HepG2 (cell line): ENCODE results near the gene NTM. TPM values are rescaled to one million over a fixed set of nuclear protein-coding genes. Genes with fewer than 3 reads are reported as not detected.

Experiments
- ATAC-seq: fragments of 200-7000 bp; cut with Tn5 transposase; 3 replicates; pipeline ENCODE4 v1.9.1; 2020; ENCODE audit warnings: mild to moderate bottlenecking, moderate library complexity
- BruUV-seq: library from RNA; stranded (reverse); fragments of 400-500 nt; replicated peaks from 2 replicates; lab custom pipeline; 2021; lab: Mats Ljungman, UMichigan
- CTCF ChIA-PET: fragments of 300-600 bp; formaldehyde crosslinking; extraction: SDS; loops from one replicate; lab custom pipeline; 2021; ENCODE audit warnings: low total read pairs, inconsistent platforms, low intra/inter-chr PET ratio; lab: Yijun Ruan, JAX
- POLR2A ChIA-PET: fragments of 350-600 bp; sonication (Branson Sonifier 250); formaldehyde crosslinking; loops from one replicate; lab custom pipeline; 2020; ENCODE audit warnings: antibody characterized with exemption, inconsistent platforms; lab: Yijun Ruan, JAX
- DNase-seq: peaks from one replicate; pipeline ENCODE4 v3.0.0-alpha.2; 2015; ENCODE audit warnings: low spot score
- FAIRE-seq: peaks from 3 replicates; lab custom pipeline; 2011; peaks lifted over from hg19 to GRCh38; lab: Jason Lieb, UNC
- H2AFZ ChIP-seq: one replicate; pipeline ENCODE4 v1.6.1; 2011; ENCODE audit warnings: low read length, inconsistent platforms
- H3K27ac ChIP-seq: fragments of 300-600 bp; 3 replicates; pipeline ENCODE4 v1.8.0; 2011; ENCODE audit warnings: mixed run types, mild to moderate bottlenecking, mixed read lengths, low read length, inconsistent platforms; ENCODE audit not compliant: insufficient read depth; ENCODE audit errors: extremely low read length
- H3K27me3 ChIP-seq, 2 experiments: fragments of 200-600 bp in 1 of 2; 2 replicates in 1 of 2; 3 replicates in 1 of 2; pipeline versions ENCODE4 v1.6.0 to v1.8.0; 2011; ENCODE audit warnings: low read length in 2 of 2, mild to moderate bottlenecking in 2 of 2, moderate library complexity in 2 of 2, inconsistent platforms in 1 of 2; ENCODE audit not compliant: insufficient read depth in 2 of 2, control insufficient read depth in 1 of 2
- H3K36me3 ChIP-seq, 2 experiments: fragments of 200-600 bp in 1 of 2; replicated peaks in 1 of 2; 2 replicates in 1 of 2; 3 replicates in 1 of 2; pipeline versions ENCODE4 v1.5.1 to v1.8.0; 2011; ENCODE audit warnings: low read length in 2 of 2, inconsistent platforms in 1 of 2; ENCODE audit not compliant: insufficient read depth in 2 of 2, control insufficient read depth in 1 of 2
- H3K4me1 ChIP-seq: 2 replicates; pipeline ENCODE4 v1.5.1; 2012; ENCODE audit warnings: low read length, inconsistent platforms; ENCODE audit not compliant: insufficient read depth
- H3K4me2 ChIP-seq: 2 replicates; pipeline ENCODE4 v1.6.0; 2011; ENCODE audit warnings: low read depth, low read length, inconsistent platforms
- H3K4me3 ChIP-seq, 3 experiments: fragments of 200-600 bp in 1 of 3; sonication (generic), shearing (Covaris generic) in 1 of 3; replicated peaks in 1 of 3; 2 replicates each; pipeline ENCODE4 v1.5.1; 2011 to 2016; ENCODE audit warnings: low read length in 3 of 3, inconsistent platforms in 2 of 3, low read depth in 2 of 3, mild to moderate bottlenecking in 2 of 3, control low read depth in 1 of 3, mixed read lengths in 1 of 3; ENCODE audit not compliant: insufficient read depth in 1 of 3
- H3K79me2 ChIP-seq: one replicate; pipeline ENCODE4 v1.6.1; 2011; ENCODE audit warnings: low read length, inconsistent platforms; ENCODE audit not compliant: insufficient read depth
- H3K9ac ChIP-seq: 2 replicates; pipeline ENCODE4 v1.6.0; 2011; ENCODE audit warnings: mild to moderate bottlenecking, low read depth, low read length, inconsistent platforms; ENCODE audit not compliant: insufficient read depth
- H3K9me3 ChIP-seq: 2 replicates; pipeline ENCODE4 v1.5.1; 2012; ENCODE audit warnings: mild to moderate bottlenecking, low read length
- H4K20me1 ChIP-seq: 2 replicates; pipeline ENCODE4 v1.6.0; 2011; ENCODE audit warnings: inconsistent platforms, mild to moderate bottlenecking, low read length, moderate library complexity; ENCODE audit not compliant: insufficient read depth
- CCAR2 ChIP-seq: fragments of 200-400 bp; formaldehyde crosslinking; optimal IDR thresholded peaks from 2 replicates; pipeline ENCODE3; 2018; ENCODE audit warnings: low read depth, mild to moderate bottlenecking, low read length, moderate library complexity
- CHD4 ChIP-seq: fragments of 200-600 bp; sonication (generic); IDR thresholded peaks from 2 replicates; pipeline ENCODE4 v1.7.0; 2017; ENCODE audit warnings: mild to moderate bottlenecking, low read length, borderline replicate concordance
- HES4 ChIP-seq: sonication (generic); formaldehyde crosslinking; IDR thresholded peaks from 2 replicates; pipeline ENCODE4 v1.9.0; 2021; ENCODE audit warnings: mild to moderate bottlenecking, missing genetic modification reagents, borderline replicate concordance
- SMC3 ChIP-seq: IDR thresholded peaks from 2 replicates; pipeline ENCODE4 v1.6.1; 2011; ENCODE audit warnings: low read length, improper control_type of control experiment
- SRSF9 ChIP-seq: fragments of 200-400 bp; formaldehyde crosslinking; IDR thresholded peaks from 2 replicates; pipeline ENCODE4 v1.6.1; 2018; ENCODE audit warnings: borderline replicate concordance, mild to moderate bottlenecking, low read depth, low read length; ENCODE audit not compliant: insufficient read depth, poor library complexity, severe bottlenecking
- TBX2 ChIP-seq: sonication (generic); formaldehyde crosslinking; IDR thresholded peaks from 2 replicates; pipeline ENCODE4 v1.5.0; 2020; ENCODE audit warnings: missing genetic modification reagents, mild to moderate bottlenecking, borderline replicate concordance
- U2AF1 ChIP-seq: fragments of 200-400 bp; formaldehyde crosslinking; optimal IDR thresholded peaks from 2 replicates; pipeline ENCODE3; 2017; ENCODE audit warnings: mild to moderate bottlenecking, low read depth, low read length
- ZNF10 ChIP-seq: sonication (generic); formaldehyde crosslinking; IDR thresholded peaks from 2 replicates; pipeline ENCODE4 v1.4.0; 2020; ENCODE audit warnings: mild to moderate bottlenecking, low read depth, missing genetic modification reagents, borderline replicate concordance
- ZNF546 ChIP-seq: sonication (generic); formaldehyde crosslinking; conservative IDR thresholded peaks from 2 replicates; pipeline ENCODE4 v1.8.1; 2023; ENCODE audit warnings: mild to moderate bottlenecking, missing genetic modification reagents
- ZNF776 ChIP-seq: sonication (generic); formaldehyde crosslinking; IDR thresholded peaks from 2 replicates; pipeline ENCODE4 v1.4.0; 2020; ENCODE audit warnings: mild to moderate bottlenecking, missing genetic modification reagents
- ZNF850 ChIP-seq: sonication (generic); formaldehyde crosslinking; conservative IDR thresholded peaks from 2 replicates; pipeline ENCODE4 v1.9.0; 2021; ENCODE audit warnings: mild to moderate bottlenecking, missing genetic modification reagents
- ZNF891 ChIP-seq: sonication (generic); formaldehyde crosslinking; IDR thresholded peaks from 2 replicates; pipeline ENCODE4 v1.5.0; 2020; ENCODE audit warnings: mild to moderate bottlenecking, missing genetic modification reagents
- ZSCAN25 ChIP-seq: sonication (generic); formaldehyde crosslinking; IDR thresholded peaks from 2 replicates; pipeline ENCODE4 v1.8.0; 2022; ENCODE audit warnings: mild to moderate bottlenecking, missing genetic modification reagents
- WGBS: methylation state at CpG from one replicate; pipeline ENCODE4 v1.1.6; 2017; ENCODE audit warnings: low lambda C conversion rate; 5-methylcytosine and 5-hydroxymethylcytosine counted together
- in situ Hi-C: cut with HindIII; loops from 2 replicates; pipeline ENCODE4 v1.10.0; 2017; ENCODE audit warnings: low pct_unique_long_range_greater_than_20kb; ENCODE audit not compliant: extremely low pct_ligation_motif_present
- intact Hi-C: fragments of 100-400 bp; cut with micrococcal nuclease; formaldehyde crosslinking; loops from one replicate; pipeline ENCODE4 v1.10.0; 2022; ENCODE audit not compliant: unreplicated experiment
- polyA plus RNA-seq, 8 experiments: library from polyadenylated mRNA; depleted of rRNA in 3 of 8; stranded (reverse) in 7 of 8; unstranded in 1 of 8; fragments of >200 nt; fragmentation: Illumina TruSeq in 4 of 8; extraction: Trizol in 4 of 8; gene quantifications; 2 replicates each; pipeline versions ENCODE4 v1.2.1 to v1.2.3, GENCODE V29; 2011 to 2016; ENCODE audit warnings: low read depth in 4 of 8, missing spikeins in 1 of 8, mixed read lengths in 1 of 8; ENCODE audit not compliant: insufficient read depth in 1 of 8
- total RNA-seq, 5 experiments: library from RNA; depleted of rRNA; stranded (reverse); fragments of >200 nt; fragmentation: Illumina TruSeq; extraction: Trizol; gene quantifications; 2 replicates each; pipeline ENCODE4 v1.2.3, GENCODE V29; 2016; ENCODE audit warnings: low read depth in 1 of 5
- TF ChIP-seq, protein P1 (sequence below): sonication (generic); formaldehyde crosslinking; IDR thresholded peaks from 2 replicates; pipeline ENCODE4 v1.4.0; 2020; ENCODE audit warnings: missing genetic modification reagents, mild to moderate bottlenecking, borderline replicate concordance
- TF ChIP-seq, protein P2 (sequence below): sonication (generic); formaldehyde crosslinking; IDR thresholded peaks from 2 replicates; pipeline ENCODE4 v1.4.0; 2020; ENCODE audit warnings: missing genetic modification reagents
- TF ChIP-seq, protein P3 (sequence below): IDR thresholded peaks from 2 replicates; pipeline ENCODE4 v1.6.1; 2016; ENCODE audit warnings: control low read depth

Gene NTM
- total and polyA plus RNA-seq, 2 of the 13 experiments (the other 11 are each of a cell fraction or from before 2014, with no cell fraction given) = not detected

DNA sequence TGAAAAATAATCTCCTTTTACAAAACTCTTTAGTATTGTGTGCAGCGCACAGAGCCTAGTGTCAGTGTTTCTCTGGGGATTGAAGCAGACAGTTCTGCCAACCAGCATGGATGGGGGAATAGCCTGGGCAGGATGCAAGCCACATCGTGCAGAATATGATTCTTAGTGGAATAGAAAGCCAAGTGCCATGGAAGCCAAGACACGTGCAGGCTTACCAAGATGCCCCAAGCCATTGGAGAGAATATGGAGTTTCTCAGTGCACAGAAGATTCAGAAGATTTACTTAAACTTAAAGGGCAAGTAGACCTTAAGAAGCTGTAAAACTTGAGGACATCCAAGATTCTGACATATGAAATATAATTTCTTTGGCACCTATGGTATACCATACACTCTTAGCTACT is 917.6 kb downstream of the NTM start:
- Histone ChIP-seq H3K9ac (no peak overlapping the region), H3K4me2 (no peak overlapping the region), H3K4me3 (no peak overlapping the region), H3K79me2 (no peaks in the 10 kb centered on the region), H3K36me3 (no peaks in the 10 kb centered on the region), H2AFZ (no peak overlapping the region), H3K27ac (no peak overlapping the region), H4K20me1 (no peaks in the 10 kb centered on the region), H3K9me3 (no peaks in the 10 kb centered on the region), H3K4me1 (no peaks in the 10 kb centered on the region), H3K27me3 (no peaks in the 10 kb centered on the region)
- WGBS = 11% methylated on average over 3 of the region's 3 CpGs
- TF ChIP-seq, protein P1, sequence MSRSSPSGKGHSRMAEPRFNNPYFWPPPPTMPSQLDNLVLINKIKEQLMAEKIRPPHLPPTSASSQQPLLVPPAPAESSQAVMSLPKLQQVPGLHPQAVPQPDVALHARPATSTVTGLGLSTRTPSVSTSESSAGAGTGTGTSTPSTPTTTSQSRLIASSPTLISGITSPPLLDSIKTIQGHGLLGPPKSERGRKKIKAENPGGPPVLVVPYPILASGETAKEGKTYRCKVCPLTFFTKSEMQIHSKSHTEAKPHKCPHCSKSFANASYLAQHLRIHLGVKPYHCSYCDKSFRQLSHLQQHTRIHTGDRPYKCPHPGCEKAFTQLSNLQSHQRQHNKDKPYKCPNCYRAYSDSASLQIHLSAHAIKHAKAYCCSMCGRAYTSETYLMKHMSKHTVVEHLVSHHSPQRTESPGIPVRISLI (CRISPR knock-in tag) = no peak
- TF ChIP-seq ZNF776 (CRISPR knock-in tag) = no peak
- no peak for TF ChIP-seq ZSCAN25 (CRISPR knock-in tag)
- TF ChIP-seq, protein P2, sequence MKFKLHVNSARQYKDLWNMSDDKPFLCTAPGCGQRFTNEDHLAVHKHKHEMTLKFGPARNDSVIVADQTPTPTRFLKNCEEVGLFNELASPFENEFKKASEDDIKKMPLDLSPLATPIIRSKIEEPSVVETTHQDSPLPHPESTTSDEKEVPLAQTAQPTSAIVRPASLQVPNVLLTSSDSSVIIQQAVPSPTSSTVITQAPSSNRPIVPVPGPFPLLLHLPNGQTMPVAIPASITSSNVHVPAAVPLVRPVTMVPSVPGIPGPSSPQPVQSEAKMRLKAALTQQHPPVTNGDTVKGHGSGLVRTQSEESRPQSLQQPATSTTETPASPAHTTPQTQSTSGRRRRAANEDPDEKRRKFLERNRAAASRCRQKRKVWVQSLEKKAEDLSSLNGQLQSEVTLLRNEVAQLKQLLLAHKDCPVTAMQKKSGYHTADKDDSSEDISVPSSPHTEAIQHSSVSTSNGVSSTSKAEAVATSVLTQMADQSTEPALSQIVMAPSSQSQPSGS (CRISPR knock-in tag) = no peak
- no peak for TF ChIP-seq ZNF10 (CRISPR knock-in tag)
- TF ChIP-seq ZNF891 (CRISPR knock-in tag) = no peak
- no peak for TF ChIP-seq CCAR2
- no peak for TF ChIP-seq U2AF1
- TF ChIP-seq, protein P3, sequence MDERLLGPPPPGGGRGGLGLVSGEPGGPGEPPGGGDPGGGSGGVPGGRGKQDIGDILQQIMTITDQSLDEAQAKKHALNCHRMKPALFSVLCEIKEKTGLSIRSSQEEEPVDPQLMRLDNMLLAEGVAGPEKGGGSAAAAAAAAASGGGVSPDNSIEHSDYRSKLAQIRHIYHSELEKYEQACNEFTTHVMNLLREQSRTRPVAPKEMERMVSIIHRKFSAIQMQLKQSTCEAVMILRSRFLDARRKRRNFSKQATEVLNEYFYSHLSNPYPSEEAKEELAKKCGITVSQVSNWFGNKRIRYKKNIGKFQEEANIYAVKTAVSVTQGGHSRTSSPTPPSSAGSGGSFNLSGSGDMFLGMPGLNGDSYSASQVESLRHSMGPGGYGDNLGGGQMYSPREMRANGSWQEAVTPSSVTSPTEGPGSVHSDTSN (CRISPR knock-in tag) = no peak
- TF ChIP-seq ZNF850 (CRISPR knock-in tag) = no peak
- TF ChIP-seq ZNF546 (CRISPR knock-in tag) = no peak
- TF ChIP-seq SRSF9 = no peak
- no peak for TF ChIP-seq TBX2 (CRISPR knock-in tag)
- no peak for TF ChIP-seq SMC3
- no peak for TF ChIP-seq CHD4
- TF ChIP-seq HES4 = no peak
- no peak for FAIRE-seq
- no peak for DNase-seq
- in situ Hi-C loops (no loop called here), intact Hi-C loops (no loop called here)
- no peak for ATAC-seq
- POLR2A ChIA-PET = no interaction called here
- no TSS peak for BruUV-seq
- CTCF ChIA-PET = no interaction called here
